ENCODE measurements around the gene JPH2. TPM values are rescaled to one million over a fixed set of nuclear protein-coding genes. Genes with fewer than 3 reads are reported as not detected.
"Not testable (repeated sequence)": the region's sequence is repeated elsewhere in the genome, so short reads cannot be mapped to it uniquely, and the experiment has no call there.

The JPH2 gene
- 14.2 and 16.5 TPM in 2 replicates for total RNA-seq
- long read RNA-seq, partial matches to known transcripts = 1 of 4 reads
- long read RNA-seq, other reads (novel, unspliced or antisense) = 2 of 4 reads

DNA sequence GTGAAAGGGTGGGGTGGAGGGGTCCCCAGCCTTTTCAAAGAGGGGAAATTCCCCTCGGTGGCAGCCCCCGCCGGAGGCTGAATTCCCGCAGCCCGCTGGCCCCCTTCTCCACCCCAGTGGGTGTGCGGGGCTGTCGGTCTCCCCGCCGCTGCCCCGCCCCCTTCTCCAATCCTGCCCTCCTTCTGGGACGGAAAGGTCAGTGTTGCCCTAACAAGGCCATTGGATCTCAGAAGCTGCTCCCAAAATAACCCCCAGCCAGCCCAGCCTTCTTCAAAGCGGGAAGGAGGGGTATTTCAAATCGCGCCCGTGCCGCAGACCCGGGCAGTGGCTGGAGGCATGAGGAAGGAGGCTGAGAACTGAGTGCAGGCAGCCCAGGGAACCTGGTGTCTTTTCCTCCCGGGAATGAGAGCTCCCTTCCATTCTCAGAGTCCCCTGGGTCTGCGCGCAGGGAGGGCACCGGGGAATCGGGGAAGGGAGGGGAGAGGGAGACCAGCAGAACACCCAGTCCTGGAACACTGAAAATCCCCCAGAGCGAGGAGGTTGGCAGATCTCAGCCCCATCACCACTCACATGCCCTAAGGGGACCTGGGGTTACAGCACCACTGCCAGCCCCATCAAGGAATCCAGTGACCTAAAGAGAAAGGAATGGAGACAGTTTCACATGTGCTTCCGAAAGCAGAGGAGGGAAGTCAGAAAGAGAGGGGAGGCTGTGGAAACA, at the start of gene JPH2:
TSS of gene JPH2 (minus strand) at position 135 of the 718 bp plus-strand sequence. CDS start 483 bp downstream, outside the sequence.
- Mint-ChIP-seq H3K9me3 (ENCODE audit: unreplicated experiment) (no peaks in the 10 kb centered on the region), H3K4me3 (ENCODE audit: unreplicated experiment) (peak within 1 kb of the TSS; percentile 78), H3K27me3 (ENCODE audit: unreplicated experiment) (no peaks in the 10 kb centered on the region), H3K36me3 (ENCODE audit: unreplicated experiment) (no peaks in the 10 kb centered on the region), H3K4me1 (ENCODE audit: unreplicated experiment) (peaks cover 65% of the 10 kb centered on the region), H3K27ac (ENCODE audit: unreplicated experiment) (peak within 1 kb of the TSS; percentile 77)
- TF ChIP-seq, protein P1, sequence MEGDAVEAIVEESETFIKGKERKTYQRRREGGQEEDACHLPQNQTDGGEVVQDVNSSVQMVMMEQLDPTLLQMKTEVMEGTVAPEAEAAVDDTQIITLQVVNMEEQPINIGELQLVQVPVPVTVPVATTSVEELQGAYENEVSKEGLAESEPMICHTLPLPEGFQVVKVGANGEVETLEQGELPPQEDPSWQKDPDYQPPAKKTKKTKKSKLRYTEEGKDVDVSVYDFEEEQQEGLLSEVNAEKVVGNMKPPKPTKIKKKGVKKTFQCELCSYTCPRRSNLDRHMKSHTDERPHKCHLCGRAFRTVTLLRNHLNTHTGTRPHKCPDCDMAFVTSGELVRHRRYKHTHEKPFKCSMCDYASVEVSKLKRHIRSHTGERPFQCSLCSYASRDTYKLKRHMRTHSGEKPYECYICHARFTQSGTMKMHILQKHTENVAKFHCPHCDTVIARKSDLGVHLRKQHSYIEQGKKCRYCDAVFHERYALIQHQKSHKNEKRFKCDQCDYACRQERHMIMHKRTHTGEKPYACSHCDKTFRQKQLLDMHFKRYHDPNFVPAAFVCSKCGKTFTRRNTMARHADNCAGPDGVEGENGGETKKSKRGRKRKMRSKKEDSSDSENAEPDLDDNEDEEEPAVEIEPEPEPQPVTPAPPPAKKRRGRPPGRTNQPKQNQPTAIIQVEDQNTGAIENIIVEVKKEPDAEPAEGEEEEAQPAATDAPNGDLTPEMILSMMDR (IDR thresholded peaks at IDR 0.05) = no peak
- DNase-seq (ENCODE audit: extremely low spot score, unreplicated experiment) = no peak

DNA sequence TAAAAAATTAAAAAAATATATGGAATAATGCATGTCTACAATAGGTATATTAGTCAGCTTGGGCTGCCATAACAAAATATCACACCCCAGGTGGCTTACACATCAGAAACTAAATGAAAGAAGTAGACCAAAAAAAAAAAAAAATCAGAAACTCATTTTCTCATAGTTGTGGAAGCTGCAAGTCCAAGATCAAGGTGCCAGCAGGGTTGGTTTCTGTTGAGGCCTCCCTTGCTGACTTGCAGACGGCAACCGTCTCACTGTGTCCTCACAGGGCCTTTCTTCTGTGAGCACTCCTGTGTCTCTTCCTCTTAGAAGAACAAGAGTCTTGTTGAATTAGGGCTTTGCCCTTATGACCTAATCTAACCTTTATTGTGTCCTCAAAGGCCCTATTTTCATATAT, 48.7 kb upstream of the JPH2 start:
- Mint-ChIP-seq H3K4me3 (ENCODE audit: unreplicated experiment) (no peak overlapping the region), H3K36me3 (ENCODE audit: unreplicated experiment) (no peaks in the 10 kb centered on the region), H3K9me3 (ENCODE audit: unreplicated experiment) (peaks cover 10% of the 10 kb centered on the region), H3K4me1 (ENCODE audit: unreplicated experiment) (peaks cover 11% of the 10 kb centered on the region), H3K27me3 (ENCODE audit: unreplicated experiment) (no peaks in the 10 kb centered on the region), H3K27ac (ENCODE audit: unreplicated experiment) (no peak overlapping the region)
- no peak for DNase-seq (ENCODE audit: extremely low spot score, unreplicated experiment)
- TF ChIP-seq, protein P1 (IDR thresholded peaks at IDR 0.05) = no peak

DNA sequence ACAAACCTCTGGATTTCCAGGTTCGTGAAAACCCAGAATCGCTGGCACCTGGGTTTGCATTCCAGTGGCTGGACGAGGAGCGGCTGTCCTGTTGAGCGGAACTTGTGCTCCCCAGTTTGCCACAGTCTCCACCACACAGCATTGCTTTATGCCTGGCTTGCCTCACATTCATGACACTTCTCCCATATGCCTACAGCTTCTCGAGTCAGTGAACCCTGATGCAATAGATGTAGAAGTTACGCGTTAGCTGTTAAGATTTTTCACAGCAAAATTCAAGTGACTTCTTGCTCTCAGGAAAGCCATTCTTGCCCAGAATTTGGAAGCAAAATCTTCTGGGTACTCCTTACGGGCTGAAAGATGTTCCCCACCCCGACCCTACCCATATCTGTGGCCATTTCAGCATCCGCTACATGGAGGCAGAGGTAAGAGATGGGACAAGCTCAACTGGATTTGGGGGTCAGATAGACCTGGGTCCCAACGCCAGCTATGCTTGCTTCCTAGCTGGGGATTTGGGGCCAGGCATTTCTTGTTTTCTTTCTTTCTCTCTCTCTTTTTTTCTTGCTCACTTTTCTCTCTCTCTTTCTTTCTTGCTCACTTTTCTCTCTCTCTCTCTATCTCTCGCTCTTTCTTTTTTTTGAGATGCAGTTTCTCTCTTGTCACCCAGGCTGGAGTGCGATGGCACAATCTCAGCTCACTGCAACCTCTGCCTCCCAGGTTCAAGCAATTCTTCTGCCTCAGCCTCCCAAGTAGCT, 47.8 kb upstream of the JPH2 start:
- no peak overlapping the region for H3K4me3 Mint-ChIP-seq (ENCODE audit: unreplicated experiment)
- TF ChIP-seq, protein P1 (IDR thresholded peaks at IDR 0.05) = no peak

DNA sequence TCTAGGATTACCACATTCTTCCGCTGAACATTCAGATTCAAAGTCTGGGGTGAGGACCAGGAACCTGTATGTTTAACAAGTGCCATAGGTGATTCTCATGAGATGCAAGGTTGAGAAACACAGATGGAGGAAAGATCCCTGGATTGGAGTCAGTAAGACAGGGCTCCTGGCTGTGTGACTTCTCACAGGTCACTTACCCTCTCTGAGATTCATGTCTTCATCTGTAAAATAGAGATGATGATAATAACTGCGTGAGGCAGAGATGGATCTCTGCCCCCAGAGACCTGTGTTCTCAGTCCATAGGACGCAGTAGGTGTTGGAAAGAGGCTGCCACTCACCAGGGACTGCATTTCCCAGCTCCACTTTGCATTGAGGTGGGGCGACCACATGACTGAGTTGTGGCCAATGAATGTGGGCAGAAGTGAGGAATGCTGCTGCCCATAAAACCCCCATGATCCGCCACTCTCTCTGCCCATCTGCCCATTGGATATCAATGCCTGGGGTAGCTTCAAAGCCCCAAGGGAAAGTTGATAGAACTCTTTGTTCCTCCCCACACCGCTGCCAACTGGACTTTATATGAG, 46.5 kb upstream of the JPH2 start:
- no peak overlapping the region for H3K4me3 Mint-ChIP-seq (ENCODE audit: unreplicated experiment)

More for the DNA sequence above, 47.8 kb upstream of the JPH2 start:
- H3K27me3 Mint-ChIP-seq (ENCODE audit: unreplicated experiment) = no peaks in the 10 kb centered on the region
- no peaks in the 10 kb centered on the region for H3K36me3 Mint-ChIP-seq (ENCODE audit: unreplicated experiment)
- peaks cover 11% of the 10 kb centered on the region for H3K4me1 Mint-ChIP-seq (ENCODE audit: unreplicated experiment)
- no peak for DNase-seq (ENCODE audit: extremely low spot score, unreplicated experiment)
- H3K27ac Mint-ChIP-seq (ENCODE audit: unreplicated experiment) = no peak overlapping the region
- H3K9me3 Mint-ChIP-seq (ENCODE audit: unreplicated experiment) = peaks cover 10% of the 10 kb centered on the region

DNA sequence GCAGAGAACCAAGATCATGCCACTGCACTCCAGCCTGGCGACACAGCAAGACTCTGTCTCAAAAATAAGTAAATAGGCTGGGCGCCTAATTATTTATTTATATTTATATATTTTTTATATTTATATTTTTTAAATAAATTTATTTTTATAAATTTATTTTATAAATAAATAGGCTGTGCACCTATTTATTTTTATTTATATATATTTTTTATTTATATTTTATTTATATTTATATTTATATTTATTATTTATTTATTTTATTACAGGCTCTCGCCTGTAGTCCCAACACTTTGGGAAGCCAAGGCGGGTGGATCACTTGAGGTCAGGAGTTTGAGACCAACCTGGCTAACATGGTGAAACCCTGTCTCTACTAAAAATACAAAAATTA, 45.5 kb upstream of the JPH2 start:
- not testable (repeated sequence) for H3K27ac Mint-ChIP-seq (ENCODE audit: unreplicated experiment); H3K4me3 Mint-ChIP-seq (ENCODE audit: unreplicated experiment); H3K27me3 Mint-ChIP-seq (ENCODE audit: unreplicated experiment); H3K9me3 Mint-ChIP-seq (ENCODE audit: unreplicated experiment); H3K36me3 Mint-ChIP-seq (ENCODE audit: unreplicated experiment); DNase-seq (ENCODE audit: extremely low spot score, unreplicated experiment)
- peaks cover 14% of the 10 kb centered on the region for H3K4me1 Mint-ChIP-seq (ENCODE audit: unreplicated experiment)

More for the DNA sequence above, 46.5 kb upstream of the JPH2 start:
- Mint-ChIP-seq H3K27ac (ENCODE audit: unreplicated experiment) (no peak overlapping the region), H3K9me3 (ENCODE audit: unreplicated experiment) (peaks cover 1% of the 10 kb centered on the region), H3K27me3 (ENCODE audit: unreplicated experiment) (no peaks in the 10 kb centered on the region), H3K36me3 (ENCODE audit: unreplicated experiment) (no peaks in the 10 kb centered on the region), H3K4me1 (ENCODE audit: unreplicated experiment) (peaks cover 11% of the 10 kb centered on the region)
- DNase-seq (ENCODE audit: extremely low spot score, unreplicated experiment) = no peak
- TF ChIP-seq, protein P1 (IDR thresholded peaks at IDR 0.05) = no peak
